HG03520 (cell line): ENCODE results near the gene CIT.
A peak's percentile ranks its signal among the peaks of the same experiment; 100 is the strongest.
"Not testable (repeated sequence)": the region's sequence is repeated elsewhere in the genome, so short reads cannot be mapped to it uniquely, and the experiment has no call there.

Source experiments
- ATAC-seq: cut with Tn5 transposase; IDR thresholded peaks from one replicate; pipeline ENCODE4 v1.9.1; 2021; ENCODE audit warnings: mild to moderate bottlenecking, moderate library complexity; ENCODE audit not compliant: unreplicated experiment

The CIT gene

DNA sequence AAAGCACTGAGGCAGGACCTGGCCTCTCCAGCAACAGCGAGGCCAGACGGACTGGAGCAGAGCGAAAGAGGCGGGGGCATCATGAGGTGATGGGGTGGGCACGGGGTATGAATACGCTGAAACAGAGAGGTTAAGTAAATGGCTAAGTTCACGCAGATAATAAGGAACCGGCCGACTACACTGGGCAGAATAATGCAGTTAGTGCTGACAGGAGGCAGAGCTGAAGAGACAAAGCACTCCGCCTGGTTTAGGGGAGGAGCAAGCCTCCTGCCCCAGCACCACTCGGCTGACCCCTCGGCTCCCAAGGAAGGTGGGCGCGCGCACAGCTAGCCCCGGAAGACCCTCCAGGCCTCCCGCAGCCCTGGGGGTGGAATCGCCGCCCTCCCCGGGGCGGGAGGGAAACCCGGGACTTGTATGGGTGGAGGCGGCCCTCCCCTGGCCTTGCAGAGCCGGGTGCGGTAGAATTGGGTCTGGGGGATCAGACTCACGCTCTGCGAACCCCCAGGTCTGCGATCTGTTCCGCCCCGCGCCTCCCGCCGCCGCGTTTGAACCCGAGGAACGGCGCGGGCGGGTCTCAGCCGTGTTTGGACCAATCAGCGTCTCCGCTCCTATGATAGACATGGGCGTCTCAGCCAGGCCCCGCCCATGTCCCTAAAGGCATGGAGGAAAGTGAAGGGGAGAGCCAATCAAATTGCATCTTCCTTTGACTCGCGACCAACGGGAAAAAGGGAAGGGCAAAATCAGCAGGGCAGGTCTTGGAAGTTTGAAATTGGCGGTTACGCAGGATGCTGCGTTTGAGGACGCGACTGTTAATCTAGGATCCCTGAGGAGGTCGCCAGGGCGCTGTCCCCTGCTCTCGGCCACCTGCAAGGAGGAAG, at the start of gene CIT:
Gene CIT, minus strand, starts transcription at position 560 of the 878 bp plus-strand sequence. CDS start 1,152 bp downstream, outside the sequence.
- peak; percentile 99 for ATAC-seq

DNA sequence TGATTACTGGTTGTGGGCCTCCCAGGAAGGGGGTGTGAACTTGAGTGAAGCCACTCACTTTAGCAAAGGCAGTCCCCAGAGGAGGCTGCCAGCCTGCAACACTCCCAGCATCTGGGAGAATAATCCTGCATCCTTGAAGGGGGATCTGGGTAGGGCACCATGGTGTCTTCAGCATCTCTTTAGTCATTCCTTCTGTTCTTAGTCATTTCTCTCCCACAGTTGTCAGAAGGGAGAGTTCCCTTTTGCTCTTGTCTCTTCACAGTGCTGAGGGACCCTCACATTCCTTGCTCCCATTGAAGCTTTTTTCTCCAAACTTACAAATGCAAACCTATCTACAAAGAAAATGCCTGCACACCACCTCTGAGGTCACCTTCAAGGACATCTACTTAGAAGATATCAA, 48.1 kb upstream of the CIT start:
- no peak for ATAC-seq

- no peak for ATAC-seq
These were observed 42.9 kb upstream of the CIT start for GRCh38 chr12:119920064-119920463.

DNA sequence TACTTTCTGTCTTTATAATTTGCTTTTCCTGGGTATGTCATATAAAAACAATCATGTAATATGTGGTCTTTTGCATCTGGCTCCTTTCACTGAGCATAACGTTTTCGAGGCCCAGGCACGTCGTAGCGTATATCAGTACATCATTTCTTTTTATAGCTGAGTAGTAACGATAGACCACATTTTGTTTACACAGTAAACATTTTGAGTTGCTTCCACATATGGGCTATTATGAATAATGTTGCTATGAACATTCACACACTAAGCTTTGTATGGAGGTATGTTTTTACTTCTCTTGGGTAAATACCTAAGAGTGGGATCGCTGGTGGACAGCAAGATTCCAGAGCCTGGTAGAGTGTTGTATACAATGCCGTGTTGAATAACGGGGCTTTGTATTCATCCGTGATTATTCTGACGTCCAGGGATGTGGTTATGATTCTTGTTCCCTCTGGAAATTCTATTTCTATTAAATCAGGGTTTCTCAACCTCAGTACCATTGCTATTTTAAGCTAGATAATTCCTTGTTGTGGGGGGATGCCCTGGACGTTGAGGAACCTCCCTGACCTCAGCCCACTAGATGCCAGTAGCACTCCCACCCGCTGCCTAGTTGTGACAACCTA, 38.9 kb upstream of the CIT start:
- no peak for ATAC-seq

GRCh38 chr12:119914666-119915065, 37.5 kb upstream of the CIT start:
- no peak for ATAC-seq

GRCh38 chr12:119913536-119914330, 36.6 kb upstream of the CIT start:
- ATAC-seq = no peak

- no peak for ATAC-seq
These were observed 34.1 kb upstream of the CIT start for GRCh38 chr12:119911182-119911581.

DNA sequence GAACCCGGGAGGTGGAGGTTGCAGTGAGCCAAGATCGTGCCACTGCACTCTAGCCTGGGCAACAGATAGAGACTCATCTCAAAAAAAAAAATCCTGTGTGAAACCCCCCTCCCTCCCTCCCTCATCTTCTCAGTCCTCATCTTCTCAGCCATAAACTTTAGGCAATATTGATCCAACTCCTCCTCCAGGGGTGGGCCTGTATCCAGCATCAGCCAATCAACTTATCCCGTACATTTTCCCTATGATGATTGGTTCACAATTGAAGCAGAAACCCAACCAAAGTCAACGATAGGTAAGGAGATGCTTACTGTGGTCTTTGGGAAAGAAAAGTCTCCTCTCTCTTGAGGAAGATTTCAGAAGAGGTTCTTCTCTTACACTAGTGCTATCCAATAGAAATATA, 33.5 kb upstream of the CIT start:
- ATAC-seq = no peak

GRCh38 chr12:119902084-119902509, 25.0 kb upstream of the CIT start:
- no peak for ATAC-seq

- ATAC-seq = no peak
These were observed 24.6 kb upstream of the CIT start for GRCh38 chr12:119901670-119902069.

DNA sequence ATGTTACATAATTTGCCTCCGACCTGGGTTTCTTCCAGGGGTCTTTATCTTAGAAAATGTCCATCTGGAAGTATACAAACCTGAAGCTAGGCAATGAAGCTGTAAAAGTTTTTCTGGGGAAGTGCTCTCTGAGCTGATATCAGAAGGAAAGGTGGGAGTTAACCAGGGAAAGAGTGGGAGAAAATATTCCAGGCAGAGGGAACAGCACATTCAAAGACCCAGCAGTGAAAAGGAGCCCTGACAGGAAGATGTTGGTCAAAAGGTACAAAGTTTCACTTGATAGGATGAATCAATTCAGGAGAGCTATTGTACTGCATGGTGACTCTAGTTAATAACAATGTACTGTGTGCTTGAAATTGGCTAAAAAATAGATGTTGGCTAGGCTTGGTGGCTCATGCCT, 17.8 kb upstream of the CIT start:
- ATAC-seq = no peak

GRCh38 chr12:119892611-119893010, 15.5 kb upstream of the CIT start:
- ATAC-seq = not testable (repeated sequence)

DNA sequence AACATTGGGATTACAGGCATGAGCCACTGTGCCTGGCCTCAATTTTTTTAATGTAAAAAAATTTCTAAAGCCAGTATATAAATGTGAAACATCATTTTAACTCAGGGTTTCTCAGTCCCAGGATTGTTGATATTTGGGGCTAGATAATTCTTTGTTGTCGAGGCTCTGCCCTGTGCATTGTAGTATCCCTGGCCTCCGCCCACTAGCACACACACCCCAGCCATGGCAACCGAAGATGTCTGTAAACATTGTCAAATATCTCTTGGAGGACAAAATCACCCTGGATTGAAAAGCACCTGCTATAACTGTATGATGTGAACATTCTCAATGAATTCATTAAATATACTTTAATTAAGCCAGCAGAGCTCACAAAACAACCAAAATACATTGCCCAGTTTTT, 8.4 kb upstream of the CIT start:
- no peak for ATAC-seq

GRCh38 chr12:119883791-119884190, 6.7 kb upstream of the CIT start:
- ATAC-seq = not testable (repeated sequence)

DNA sequence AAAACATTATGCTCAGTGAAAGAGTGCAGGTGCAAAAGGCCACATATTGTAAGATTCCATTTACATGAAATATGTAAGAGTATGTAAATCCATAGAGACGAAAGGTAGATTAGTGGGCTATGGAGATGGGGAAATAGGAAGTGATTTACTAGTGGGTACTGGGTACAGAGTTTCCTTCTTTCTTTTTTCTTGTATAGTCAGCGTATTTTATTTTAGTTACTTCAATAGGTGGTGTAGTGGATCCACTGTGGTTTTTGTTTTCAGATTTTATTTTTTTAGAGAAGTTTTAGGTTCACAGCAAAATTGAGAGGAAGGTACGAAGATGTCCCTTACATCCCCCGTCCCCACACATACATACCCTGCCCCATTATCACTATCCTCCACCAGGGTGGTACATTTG, 6.1 kb upstream of the CIT start:
- no peak for ATAC-seq

- ATAC-seq = no peak
These were observed 474 bp upstream of the CIT start for GRCh38 chr12:119877639-119877948.

DNA sequence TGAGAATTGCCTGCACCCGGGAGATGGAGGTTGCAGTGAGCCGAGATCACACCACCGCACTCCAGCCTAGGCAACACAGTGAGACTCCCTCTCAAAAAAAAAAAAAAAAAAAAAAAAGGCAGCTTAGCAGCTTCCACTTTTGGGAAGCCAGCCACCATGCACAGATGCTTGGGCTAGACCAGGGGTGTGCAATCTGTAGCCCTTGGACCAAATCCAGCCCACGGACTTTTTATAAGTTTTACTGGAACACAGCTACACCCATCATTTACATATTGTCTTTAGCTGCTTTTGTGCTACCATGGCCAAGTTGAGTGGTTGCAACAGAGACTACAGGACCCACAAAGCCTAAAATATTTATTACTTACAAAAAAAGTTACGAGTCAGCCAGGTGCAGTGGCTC, 6.7 kb downstream of the CIT start:
- ATAC-seq = no peak

- ATAC-seq = no peak
These were observed 7.4 kb downstream of the CIT start for GRCh38 chr12:119869720-119870119.

GRCh38 chr12:119868992-119869391, 8.1 kb downstream of the CIT start:
- no peak for ATAC-seq

- no peak for ATAC-seq
These were observed 12.5 kb downstream of the CIT start for GRCh38 chr12:119864591-119864990.

- ATAC-seq = no peak
These were observed 17.9 kb downstream of the CIT start for GRCh38 chr12:119859241-119859640.
